Raji (cell line): ENCODE results near the gene ZNF581.

Experiments used
- POLR2A ChIP-seq: IDR thresholded peaks from 2 replicates; pipeline ENCODE4 v1.6.1; 2011; ENCODE audit warnings: low read depth, low read length, control low read depth; ENCODE audit not compliant: insufficient read depth

ZNF581 gene, protein sequence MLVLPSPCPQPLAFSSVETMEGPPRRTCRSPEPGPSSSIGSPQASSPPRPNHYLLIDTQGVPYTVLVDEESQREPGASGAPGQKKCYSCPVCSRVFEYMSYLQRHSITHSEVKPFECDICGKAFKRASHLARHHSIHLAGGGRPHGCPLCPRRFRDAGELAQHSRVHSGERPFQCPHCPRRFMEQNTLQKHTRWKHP

DNA sequence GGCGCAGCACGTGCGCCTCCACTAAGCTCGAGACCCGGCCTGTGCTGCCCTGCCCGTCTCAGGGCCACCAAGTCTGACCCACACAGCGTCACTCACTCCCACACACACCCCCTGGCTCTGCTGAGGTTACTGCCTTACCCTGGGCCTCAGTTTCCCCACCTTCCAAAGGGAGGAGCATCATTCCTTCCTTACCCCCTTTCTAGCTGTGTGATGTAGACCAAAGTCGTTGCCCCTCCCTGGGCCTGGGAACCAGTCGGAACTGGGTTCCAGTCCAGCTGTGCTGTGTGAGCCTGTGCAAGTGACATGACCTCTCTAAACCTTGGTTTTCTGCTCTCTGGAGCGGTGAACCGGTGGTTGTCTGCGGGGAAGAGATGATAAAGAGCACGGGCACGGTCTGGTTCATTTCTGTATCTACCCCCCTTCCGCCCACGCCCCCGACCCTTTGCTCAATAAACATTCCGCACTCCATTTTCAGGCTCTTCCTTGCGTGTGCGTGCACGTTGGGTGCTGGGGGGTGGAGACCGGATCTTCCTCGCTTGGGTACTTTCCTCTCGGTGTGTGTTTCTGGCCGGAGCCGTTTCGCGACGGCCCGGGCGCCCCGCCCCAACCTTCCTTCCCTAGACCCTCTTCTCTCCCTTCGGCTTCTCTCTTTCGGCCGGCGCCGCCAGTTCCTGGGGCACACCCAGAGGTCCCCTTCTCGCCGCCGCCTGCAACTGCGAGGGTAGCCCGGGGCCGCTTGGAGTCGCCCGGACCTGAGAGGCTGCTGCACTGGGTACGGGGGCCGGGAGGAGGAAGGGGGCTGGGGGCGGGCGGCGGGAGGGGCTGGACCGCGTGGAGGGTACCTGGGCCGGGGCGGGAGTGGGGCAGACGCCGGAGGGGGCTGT lies at the start of gene ZNF581:
Gene ZNF581 (plus strand): TSS at position 647 of the 884 bp plus-strand sequence. CDS start 923 bp downstream, outside the sequence.
- peak; percentile 69; the same call in 1 of the 2 replicates for TF ChIP-seq POLR2A

- TF ChIP-seq POLR2A = no peak
Observed at GRCh38 chr19:55594996-55595545, 48.4 kb upstream of the ZNF581 start.

DNA sequence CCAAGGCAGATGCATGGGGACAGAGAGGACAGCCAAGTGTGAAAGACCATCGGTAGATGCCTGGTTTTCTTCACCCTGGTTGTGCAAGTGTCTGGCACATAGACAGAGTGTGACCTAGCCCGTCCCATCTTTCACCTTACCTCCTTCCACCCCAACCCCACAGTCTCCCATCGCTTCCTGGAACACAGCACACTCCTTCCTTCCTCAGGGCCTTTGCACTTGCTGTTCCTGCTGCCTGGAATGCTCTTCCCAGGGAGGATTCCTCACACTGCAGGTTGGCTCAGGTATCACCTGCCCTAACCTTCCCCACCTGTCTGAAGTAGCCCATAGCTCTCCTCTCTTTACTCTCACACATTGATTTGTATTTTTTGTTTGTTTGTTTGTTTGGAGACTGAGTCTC lies 47.1 kb upstream of the ZNF581 start:
- TF ChIP-seq POLR2A = no peak

DNA sequence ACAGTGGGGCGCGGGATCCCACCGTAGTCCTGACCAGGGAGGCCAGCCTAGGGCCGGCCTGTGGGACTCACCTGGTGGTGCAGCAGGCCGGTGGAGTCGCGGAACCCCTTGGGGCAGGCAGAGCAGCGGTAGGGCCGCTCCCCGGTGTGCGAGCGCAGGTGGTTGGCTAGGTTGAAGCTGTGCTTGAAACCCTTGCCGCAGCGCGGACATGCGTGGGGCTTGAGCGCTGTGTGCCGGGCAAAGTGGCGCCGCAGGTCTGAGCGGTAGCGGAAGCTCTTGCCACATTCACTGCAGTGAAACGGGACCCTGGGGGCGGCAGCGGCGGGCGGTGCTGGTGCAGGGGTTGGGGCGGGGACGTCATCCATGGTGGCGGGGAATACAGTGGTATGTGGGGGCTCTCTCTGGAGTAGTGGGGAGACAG lies 45.9 kb upstream of the ZNF581 start:
- TF ChIP-seq POLR2A = no peak

GRCh38 chr19:55598034-55598433 lies 45.4 kb upstream of the ZNF581 start:
- no peak for TF ChIP-seq POLR2A

- no peak; the same call in 1 of the 2 replicates for TF ChIP-seq POLR2A
Observed at GRCh38 chr19:55598719-55599467, 44.6 kb upstream of the ZNF581 start.

DNA sequence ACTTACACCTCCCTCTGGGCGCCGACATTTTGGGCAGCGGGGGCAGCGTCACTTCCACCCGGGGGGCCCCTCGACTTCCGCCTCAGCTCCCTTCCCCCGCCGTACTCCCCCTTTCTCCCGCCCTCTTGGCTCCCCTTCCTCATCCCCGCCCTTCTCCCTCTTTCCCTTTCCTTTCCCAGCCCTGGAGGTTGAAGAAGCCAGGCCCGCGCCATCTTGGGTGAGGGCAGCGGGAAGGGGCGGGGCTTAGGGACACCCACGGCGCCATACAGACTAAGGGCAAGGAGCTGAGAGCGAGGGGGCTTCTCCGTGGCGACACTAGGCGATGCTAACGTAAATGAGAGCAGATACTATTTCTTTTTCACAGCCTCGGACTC lies 44.0 kb upstream of the ZNF581 start, which contains the start of gene FIZ1:
Gene FIZ1 (minus strand): TSS at position 50 of the 374 bp plus-strand sequence. CDS start 1,652 bp downstream, outside the sequence.
- peak; percentile 24 for TF ChIP-seq POLR2A

DNA sequence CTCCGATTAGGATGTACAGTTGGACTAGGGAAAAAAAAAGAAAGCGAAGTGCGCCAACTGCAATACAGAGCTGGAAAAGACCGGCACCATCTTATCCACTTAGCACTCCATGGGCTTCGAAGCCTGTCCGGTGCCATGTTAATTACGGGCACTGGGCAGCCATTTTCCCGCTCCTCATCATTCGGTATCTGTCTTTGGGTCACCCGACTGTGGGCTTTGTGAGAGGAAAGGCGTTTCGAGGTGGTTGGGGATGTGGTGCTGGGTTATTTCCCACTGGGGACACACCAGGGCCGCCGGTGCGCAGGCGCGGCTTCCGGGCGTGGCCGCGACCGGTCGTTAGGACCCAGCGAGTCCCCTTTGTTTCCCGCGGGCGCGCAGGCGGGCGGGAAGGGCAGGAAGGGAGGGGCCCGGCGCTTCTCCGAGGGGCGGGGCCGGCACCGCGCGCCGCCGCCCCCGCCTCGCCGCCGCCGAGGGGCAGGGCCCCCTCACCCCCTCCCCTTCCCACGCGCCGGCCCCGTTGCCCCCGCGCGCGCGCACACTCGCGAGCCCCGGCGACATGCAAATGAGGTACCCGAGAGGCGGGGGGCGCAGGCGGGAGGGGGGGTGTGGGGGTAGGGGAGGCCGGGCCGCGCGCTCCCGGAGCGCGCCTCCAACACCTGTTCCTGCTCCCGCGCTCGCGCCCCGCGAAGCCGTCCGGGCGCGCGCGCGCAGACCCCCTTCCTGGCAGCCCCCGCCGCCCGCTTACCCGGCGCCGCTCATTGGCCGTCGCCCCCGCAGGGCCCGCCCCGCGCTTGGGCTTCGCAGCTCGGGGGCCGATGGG lies 43.4 kb upstream of the ZNF581 start, which contains the start of gene ZNF524:
Gene ZNF524 (plus strand): TSS at position 447 of the 820 bp plus-strand sequence. CDS start 1,825 bp downstream, outside the sequence.
- peak; percentile 43 for TF ChIP-seq POLR2A

GRCh38 chr19:55600662-55601028 lies 42.8 kb upstream of the ZNF581 start:
- TF ChIP-seq POLR2A = peak; percentile 55; the same call in 1 of the 2 replicates

DNA sequence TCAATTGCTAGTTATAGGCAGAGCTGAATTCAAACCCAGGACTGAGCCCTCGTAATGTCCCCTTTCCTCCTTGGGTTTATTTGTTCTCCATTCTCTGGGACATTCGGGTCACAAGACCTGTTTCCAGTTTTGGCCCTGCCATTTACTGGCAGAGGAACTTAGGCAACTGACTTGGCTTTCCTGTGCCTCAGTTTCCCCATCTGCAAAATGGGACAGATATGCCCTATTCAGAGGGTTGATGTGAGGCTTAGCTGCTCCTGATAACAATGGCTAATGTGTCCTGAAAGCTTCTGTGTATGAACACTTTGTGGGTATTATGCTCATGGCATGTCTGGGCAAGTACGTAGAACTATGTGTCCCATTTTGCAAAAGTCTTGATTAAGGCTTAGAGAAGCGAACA lies 42.4 kb upstream of the ZNF581 start:
- TF ChIP-seq POLR2A = no peak

DNA sequence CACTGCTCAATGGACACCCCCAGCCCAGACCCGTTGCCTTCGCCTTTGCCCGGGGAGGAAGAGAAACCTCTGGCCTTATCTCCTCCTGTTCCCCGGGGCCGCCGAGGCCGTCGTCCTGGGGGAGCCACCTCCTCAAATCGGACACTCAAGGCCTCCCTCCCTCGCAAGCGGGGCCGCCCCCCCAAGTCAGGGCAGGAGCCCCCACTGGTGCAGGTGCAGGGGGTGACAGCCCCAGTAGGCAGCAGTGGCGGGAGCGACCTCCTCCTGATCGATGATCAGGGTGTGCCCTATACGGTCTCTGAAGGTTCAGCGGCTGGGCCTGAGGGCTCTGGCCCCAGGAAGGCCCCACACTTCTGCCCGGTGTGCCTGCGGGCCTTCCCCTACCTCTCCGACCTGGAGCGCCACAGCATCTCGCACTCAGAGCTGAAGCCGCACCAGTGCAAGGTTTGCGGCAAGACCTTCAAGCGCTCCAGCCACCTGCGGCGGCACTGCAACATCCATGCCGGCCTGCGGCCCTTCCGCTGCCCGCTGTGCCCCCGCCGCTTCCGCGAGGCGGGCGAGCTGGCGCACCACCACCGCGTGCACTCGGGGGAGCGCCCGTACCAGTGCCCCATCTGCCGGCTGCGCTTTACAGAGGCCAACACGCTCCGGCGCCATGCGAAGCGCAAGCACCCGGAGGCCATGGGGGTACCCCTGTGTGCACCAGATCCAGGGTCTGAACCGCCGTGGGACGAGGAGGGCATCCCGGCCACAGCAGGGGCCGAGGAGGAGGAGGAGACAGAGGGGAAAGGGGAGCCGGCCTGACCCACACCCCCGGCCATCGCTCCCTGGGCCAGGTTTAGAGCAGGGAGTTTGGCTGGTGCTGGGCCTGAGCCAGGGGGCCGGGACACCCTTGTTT lies 41.1 kb upstream of the ZNF581 start:
- TF ChIP-seq POLR2A = no peak

GRCh38 chr19:55603115-55603514 lies 40.3 kb upstream of the ZNF581 start:
- TF ChIP-seq POLR2A = no peak
